HepG2 (cell line): ENCODE data around the gene BCL2L1. TPM values are rescaled to one million over a fixed set of nuclear protein-coding genes. Genes with fewer than 3 reads are reported as not detected.

Source experiments
- CREB3 ChIP-seq: sonication (generic); formaldehyde crosslinking; IDR thresholded peaks from 2 replicates; pipeline ENCODE4 v1.5.0; 2020; ENCODE audit warnings: missing genetic modification reagents
- FUBP1 ChIP-seq: sonication (generic); formaldehyde crosslinking; IDR thresholded peaks from 2 replicates; pipeline ENCODE4 v1.5.1; 2020; ENCODE audit warnings: missing genetic modification reagents, mild to moderate bottlenecking, borderline replicate concordance
- HMGA1 ChIP-seq: sonication (generic); formaldehyde crosslinking; conservative IDR thresholded peaks from 2 replicates; pipeline ENCODE4 v1.4.0; 2020; ENCODE audit warnings: missing genetic modification reagents
- KDM4B ChIP-seq: sonication (generic); formaldehyde crosslinking; IDR thresholded peaks from 2 replicates; pipeline ENCODE4 v1.4.0; 2020; ENCODE audit warnings: missing genetic modification reagents
- KLF9 ChIP-seq: IDR thresholded peaks from 2 replicates; pipeline ENCODE4 v1.6.1; 2016; ENCODE audit warnings: low read depth
- MED8 ChIP-seq: sonication (generic); formaldehyde crosslinking; IDR thresholded peaks from 2 replicates; pipeline ENCODE4 v1.8.1; 2023; ENCODE audit warnings: mild to moderate bottlenecking, missing genetic modification reagents; ENCODE audit not compliant: insufficient replicate concordance
- PATZ1 ChIP-seq: sonication (generic); formaldehyde crosslinking; IDR thresholded peaks from 2 replicates; pipeline ENCODE4 v1.4.0; 2020; ENCODE audit warnings: missing genetic modification reagents
- PAXIP1 ChIP-seq: sonication (generic); formaldehyde crosslinking; conservative IDR thresholded peaks from 2 replicates; pipeline ENCODE4 v1.4.0; 2020; ENCODE audit warnings: mild to moderate bottlenecking, missing genetic modification reagents, moderate library complexity
- PHF5A ChIP-seq: IDR thresholded peaks from one replicate; pipeline ENCODE4 v1.6.1; 2018; ENCODE audit warnings: low read depth, missing genetic modification reagents; ENCODE audit not compliant: unreplicated experiment
- SKI ChIP-seq: fragments of 450-650 bp; IDR thresholded peaks from one replicate; pipeline ENCODE4 v1.6.1; 2018; ENCODE audit warnings: mild to moderate bottlenecking; ENCODE audit not compliant: partially characterized antibody
- SMARCC2 ChIP-seq: fragments of 450-650 bp; IDR thresholded peaks from 2 replicates; pipeline ENCODE4 v1.6.1; 2017; ENCODE audit warnings: antibody characterized with exemption, mild to moderate bottlenecking
- SP2 ChIP-seq: sonication (generic); formaldehyde crosslinking; IDR thresholded peaks from 2 replicates; pipeline ENCODE4 v1.5.1; 2020; ENCODE audit warnings: mild to moderate bottlenecking, missing genetic modification reagents
- ZBTB10 ChIP-seq: sonication (generic); formaldehyde crosslinking; IDR thresholded peaks from 2 replicates; pipeline ENCODE4 v1.4.0; 2020; ENCODE audit warnings: missing genetic modification reagents, borderline replicate concordance
- ZBTB46 ChIP-seq: sonication (generic); formaldehyde crosslinking; IDR thresholded peaks from 2 replicates; pipeline ENCODE4 v1.4.0; 2020; ENCODE audit warnings: mild to moderate bottlenecking, missing genetic modification reagents, borderline replicate concordance
- ZFP36 ChIP-seq: fragments of 150-350 bp; IDR thresholded peaks from 2 replicates; pipeline ENCODE4 v1.6.1; 2018; ENCODE audit warnings: borderline replicate concordance, low read length, low read depth; ENCODE audit not compliant: partially characterized antibody
- ZNF124 ChIP-seq: sonication (generic); formaldehyde crosslinking; IDR thresholded peaks from 2 replicates; pipeline ENCODE4 v1.4.0; 2020; ENCODE audit warnings: missing genetic modification reagents
- ZNF546 ChIP-seq: sonication (generic); formaldehyde crosslinking; conservative IDR thresholded peaks from 2 replicates; pipeline ENCODE4 v1.8.1; 2023; ENCODE audit warnings: mild to moderate bottlenecking, missing genetic modification reagents
- polyA plus RNA-seq, 8 experiments: library from polyadenylated mRNA; depleted of rRNA in 3 of 8; stranded (reverse) in 7 of 8; unstranded in 1 of 8; fragments of >200 nt; fragmentation: Illumina TruSeq in 4 of 8; extraction: Trizol in 4 of 8; gene quantifications; 2 replicates each; pipeline versions ENCODE4 v1.2.1 to v1.2.3, GENCODE V29; 2011 to 2016; ENCODE audit warnings: low read depth in 4 of 8, missing spikeins in 1 of 8, mixed read lengths in 1 of 8; ENCODE audit not compliant: insufficient read depth in 1 of 8
- total RNA-seq, 5 experiments: library from RNA; depleted of rRNA; stranded (reverse); fragments of >200 nt; fragmentation: Illumina TruSeq; extraction: Trizol; gene quantifications; 2 replicates each; pipeline ENCODE4 v1.2.3, GENCODE V29; 2016; ENCODE audit warnings: low read depth in 1 of 5

The BCL2L1 gene
- total and polyA plus RNA-seq, 2 of the 13 experiments (the other 11 are each of a cell fraction or from before 2014, with no cell fraction given): 164 to 258 TPM

GRCh38 chr20:31662372-31662854 lies 60.3 kb downstream of the BCL2L1 start (continued):
- 0 out of 2 replicates have a peak, but pooled peaks have one; percentile 1 for TF ChIP-seq PAXIP1 (CRISPR knock-in tag)
- TF ChIP-seq ZFP36: peak; percentile 53
- no peak for TF ChIP-seq ZBTB46 (CRISPR knock-in tag)
- no peak for TF ChIP-seq CREB3
- TF ChIP-seq SP2: no peak
- no peak for TF ChIP-seq MED8
- no peak for TF ChIP-seq FUBP1 (CRISPR knock-in tag)
- TF ChIP-seq ZNF124 (CRISPR knock-in tag): no peak
- no peak for TF ChIP-seq SKI
- no peak for TF ChIP-seq SMARCC2
- TF ChIP-seq HMGA1: no peak
- TF ChIP-seq PHF5A (CRISPR knock-in tag): no peak
- TF ChIP-seq PATZ1 (CRISPR knock-in tag): no peak
- no peak for TF ChIP-seq KDM4B (CRISPR knock-in tag)
- TF ChIP-seq KLF9 (CRISPR knock-in tag): no peak
- TF ChIP-seq ZNF546 (CRISPR knock-in tag): no peak
- TF ChIP-seq ZBTB10: no peak
